Gastrocnemius medialis (tissue), 4 donors: ENCODE measurements around the gene LIPE.

Experiments
- CTCF ChIP-seq, 5 experiments: fragments of 450-650 bp in 3 of 5; fragments of 200-600 bp in 2 of 5; sonication (generic) in 2 of 5; IDR thresholded peaks in 4 of 5; conservative IDR thresholded peaks in 1 of 5; 1 replicate in 4 of 5; 2 replicates in 1 of 5; pipeline ENCODE4 v1.5.1; 2016 to 2019; ENCODE audit warnings: antibody characterized with exemption in 5 of 5, mild to moderate bottlenecking in 3 of 5, moderate library complexity in 3 of 5
- POLR2A ChIP-seq, 2 donors: fragments of 450-650 bp; IDR thresholded peaks; one replicate each; pipeline ENCODE4 v1.6.1; 2017; ENCODE audit warnings: antibody characterized with exemption in 2 of 2, mild to moderate bottlenecking in 2 of 2, moderate library complexity in 2 of 2

GRCh38 chr19:42450314-42450934, 23.2 kb upstream of the LIPE start:
- TF ChIP-seq CTCF (IDR thresholded peaks at IDR 0.05 in 4 of 5, conservative IDR thresholded peaks at IDR 0.05 in 1 of 5) (peak; percentile 74 to 83 (median 79)), POLR2A (IDR thresholded peaks at IDR 0.05) (no peak)
